Gastroesophageal sphincter (tissue), 4 donors: ENCODE results near the gene STARD3NL. TPM values are rescaled to one million over a fixed set of nuclear protein-coding genes. Genes with fewer than 3 reads are reported as not detected.

Experiments
- ATAC-seq: fragments of 150-250 bp; one replicate; pipeline ENCODE4 v1.9.1; 2016; ENCODE audit warnings: mild to moderate bottlenecking, moderate library complexity
- H3K27ac ChIP-seq, 4 donors: fragments of 200-600 bp; sonication (generic) in 3 of 4; 1 replicate in 3 of 4; 2 replicates in 1 of 4; pipeline ENCODE4 v1.5.1; 2016 to 2019
- H3K27me3 ChIP-seq: fragments of 200-600 bp; sonication (generic); one replicate; pipeline ENCODE4 v1.5.1; 2019
- H3K36me3 ChIP-seq, 2 donors: fragments of 200-600 bp; sonication (generic); one replicate each; pipeline ENCODE4 v1.5.1; 2019; ENCODE audit warnings: control low read depth in 1 of 2
- H3K4me1 ChIP-seq, 3 donors: fragments of 200-600 bp; sonication (generic); 1 replicate in 2 of 3; 2 replicates in 1 of 3; pipeline ENCODE4 v1.5.1; 2016 to 2019; ENCODE audit warnings: control low read depth in 2 of 3
- H3K4me3 ChIP-seq, 2 donors: fragments of 200-600 bp; sonication (generic); one replicate each; pipeline ENCODE4 v1.5.1; 2019; ENCODE audit warnings: mild to moderate bottlenecking in 1 of 2, moderate library complexity in 1 of 2
- H3K9me3 ChIP-seq, 3 donors: fragments of 200-600 bp; sonication (generic); one replicate each; pipeline ENCODE4 v1.5.1; 2017 to 2019; ENCODE audit warnings: control low read depth in 2 of 3
- CTCF ChIP-seq, 4 experiments: fragments of 200-600 bp in 2 of 4; fragments of 450-650 bp in 2 of 4; sonication (generic) in 1 of 4; IDR thresholded peaks; one replicate each; pipeline ENCODE4 v1.5.1; 2017 to 2019; ENCODE audit warnings: antibody characterized with exemption in 4 of 4, mild to moderate bottlenecking in 2 of 4, moderate library complexity in 2 of 4
- EP300 ChIP-seq: sonication (generic); formaldehyde crosslinking; IDR thresholded peaks from one replicate; pipeline ENCODE4 v1.6.1; 2017; ENCODE audit warnings: antibody characterized with exemption, mild to moderate bottlenecking
- POLR2A ChIP-seq, 2 donors: fragments of 450-650 bp; IDR thresholded peaks; one replicate each; pipeline ENCODE4 v1.6.1; 2017; ENCODE audit warnings: antibody characterized with exemption in 2 of 2, mild to moderate bottlenecking in 2 of 2, moderate library complexity in 1 of 2
- POLR2AphosphoS5 ChIP-seq: sonication (generic); formaldehyde crosslinking; IDR thresholded peaks from one replicate; pipeline ENCODE4 v1.6.1; 2017; ENCODE audit warnings: antibody characterized with exemption
- WGBS, 2 donors: methylation state at CpG; one replicate each; pipeline ENCODE4 v1.1.5; 2018; ENCODE audit warnings: low coverage in 1 of 2; 5-methylcytosine and 5-hydroxymethylcytosine counted together
- small RNA-seq, 4 donors: library from RNA; depleted of rRNA; stranded (forward); fragments of <200 nt; gene quantifications; one replicate each; pipeline ENCODE3, GENCODE V24; 2016
- total RNA-seq, 4 donors: library from RNA; depleted of rRNA; stranded (reverse); fragments of >200 nt; gene quantifications; one replicate each; pipeline ENCODE4 v1.1.0, GENCODE V29; 2016

Gene STARD3NL
- total RNA-seq, 4 donors from 2014 or later: 33.7 to 58.9 (median 37.8) TPM

GRCh38 chr7:38274486-38274885 is 96.4 kb downstream of the STARD3NL start:
- 76 to 78% methylated on average over 4 of the region's 4 CpGs for WGBS, 2 donors
- no peak overlapping the region for H3K4me3 ChIP-seq
- TF ChIP-seq POLR2A (IDR thresholded peaks at IDR 0.05) (no peak), EP300 (no peak), POLR2AphosphoS5 (no peak), CTCF (IDR thresholded peaks at IDR 0.05) (no peak)

GRCh38 chr7:38274927-38275620 is 97.0 kb downstream of the STARD3NL start:
- Histone ChIP-seq H3K27me3 (no peaks in the 10 kb centered on the region), H3K4me3 (no peak overlapping the region), H3K9me3 (no peaks in the 10 kb centered on the region), H3K27ac (no peak overlapping the region), H3K4me1 (no peaks in the 10 kb centered on the region), H3K36me3 (no peaks in the 10 kb centered on the region)
- ATAC-seq: no peak
- TF ChIP-seq EP300: no peak
- no peak for TF ChIP-seq POLR2AphosphoS5
- no peak for TF ChIP-seq CTCF (IDR thresholded peaks at IDR 0.05)
- no peak for TF ChIP-seq POLR2A (IDR thresholded peaks at IDR 0.05)
- 76 to 88% methylated on average over 3 of the region's 3 CpGs for WGBS, 2 donors

More at GRCh38 chr7:38274486-38274885, 96.4 kb downstream of the STARD3NL start:
- Histone ChIP-seq H3K4me1 (no peaks in the 10 kb centered on the region), H3K27me3 (no peaks in the 10 kb centered on the region), H3K27ac (no peak overlapping the region), H3K9me3 (no peaks in the 10 kb centered on the region), H3K36me3 (no peaks in the 10 kb centered on the region)
- ATAC-seq: no peak

- 65 to 81% methylated on average over 4 to 6 of the region's 6 CpGs for WGBS, 2 donors
- Histone ChIP-seq H3K27me3 (no peaks in the 10 kb centered on the region), H3K27ac (no peak overlapping the region), H3K4me3 (no peak overlapping the region), H3K36me3 (no peaks in the 10 kb centered on the region), H3K9me3 (no peaks in the 10 kb centered on the region), H3K4me1 (no peaks in the 10 kb centered on the region)
- no peak for ATAC-seq
- TF ChIP-seq CTCF (IDR thresholded peaks at IDR 0.05): no peak
- TF ChIP-seq POLR2A (IDR thresholded peaks at IDR 0.05): no peak
- no peak for TF ChIP-seq EP300
These were observed 98.2 kb downstream of the STARD3NL start for GRCh38 chr7:38276096-38276877.

GRCh38 chr7:38280000-38280399 is 102.0 kb downstream of the STARD3NL start:
- H3K36me3 ChIP-seq: no peaks in the 10 kb centered on the region
- no peak for ATAC-seq
- WGBS, 2 donors: 33 to 50% methylated on average over 1 of the region's 1 CpG
- H3K27me3 ChIP-seq: no peaks in the 10 kb centered on the region
- H3K4me3 ChIP-seq: no peak overlapping the region
- no peak overlapping the region for H3K27ac ChIP-seq
- no peak for TF ChIP-seq EP300
- no peak for TF ChIP-seq CTCF (IDR thresholded peaks at IDR 0.05)
- no peaks in the 10 kb centered on the region for H3K4me1 ChIP-seq
- H3K9me3 ChIP-seq: no peaks in the 10 kb centered on the region

Small RNAs within 50 kb of the gene (small RNA-seq; reads per million reads assigned to genes)
- 0 reads per million in 4 donors for gene TRGJ1
- 0 reads per million in 4 donors for gene TRGJ2
- 0 reads per million in 4 donors for gene TRGJP
- 0 reads per million in 4 donors for gene TRGJP1
- gene TRGJP2: 0 reads per million in 4 donors
